ENCODE measurements around the gene NUDT1. TPM values are rescaled to one million over a fixed set of nuclear protein-coding genes. Genes with fewer than 3 reads are reported as not detected.
A peak's percentile ranks its signal among the peaks of the same experiment; 100 is the strongest.

Gene NUDT1
- total and polyA plus RNA-seq, 12 donors = 2.5 to 17.3 (median 8.7) TPM

GRCh38 chr7:2247141-2247995 is 5.3 kb downstream of the NUDT1 start:
- no peak for DNase-seq
- 68 to 82% (median 75%) methylated on average over 26 to 36 of the region's 36 CpGs for WGBS, 4 donors
- no peak overlapping the region for H3K27ac ChIP-seq
- H3K27me3 ChIP-seq = no peaks in the 10 kb centered on the region
- no peak for TF ChIP-seq POLR2A (IDR thresholded peaks at IDR 0.05)
- TF ChIP-seq CTCF (IDR thresholded peaks at IDR 0.05) = peak; percentile 22 to 54 (median 38)
- no peak overlapping the region for H3K4me3 ChIP-seq
- intact Hi-C loops (cut with DNase I) = loop anchor here (10.0 kb wide), 2 partner anchors 97 to 107 kb away; partner anchors contain the start of gene EIF3B (in 1 of the 2)
- peaks cover 3 to 14% of the 10 kb centered on the region in 2 donors for H3K4me1 ChIP-seq (replicated peaks in 1 of 2)
- H3K36me3 ChIP-seq (replicated peaks in 1 of 2) = no peaks in the 10 kb centered on the region
- H3K9me3 ChIP-seq (replicated peaks in 1 of 3) = no peaks in the 10 kb centered on the region

GRCh38 chr7:2248984-2249694 is 7.1 kb downstream of the NUDT1 start:
- Histone ChIP-seq H3K27me3 (no peaks in the 10 kb centered on the region), H3K9me3 (replicated peaks in 1 of 3) (no peaks in the 10 kb centered on the region), H3K4me1 (replicated peaks in 1 of 2) (peaks cover 0 to 10% of the 10 kb centered on the region in 2 donors), H3K27ac (peak overlapping the region in 2 of 5 donors; percentile 45 to 47), H3K4me3 (no peak overlapping the region), H3K36me3 (replicated peaks in 1 of 2) (no peaks in the 10 kb centered on the region)
- intact Hi-C loops (cut with DNase I) = loop anchor here (10.0 kb wide), 2 partner anchors 96 to 106 kb away; partner anchors contain the start of gene EIF3B (in 1 of the 2)
- WGBS, 4 donors = 50 to 55% (median 52%) methylated on average over 14 to 24 of the region's 24 CpGs
- DNase-seq = peak; percentile 34 to 72 (median 49)
- TF ChIP-seq POLR2A (IDR thresholded peaks at IDR 0.05) (no peak), CTCF (IDR thresholded peaks at IDR 0.05) (peak in 1 of 6 experiments; percentile 9)

- no peak for DNase-seq
- peak overlapping the region in 2 of 5 donors; percentile 45 to 47 for H3K27ac ChIP-seq
- WGBS, 4 donors = 75 to 84% (median 80%) methylated on average over 13 to 27 of the region's 27 CpGs
Measured at GRCh38 chr7:2249744-2250323, 7.8 kb downstream of the NUDT1 start.

More at GRCh38 chr7:2249744-2250323, 7.8 kb downstream of the NUDT1 start:
- TF ChIP-seq POLR2A (IDR thresholded peaks at IDR 0.05) = no peak
- no peak for TF ChIP-seq CTCF (IDR thresholded peaks at IDR 0.05)
- H3K27me3 ChIP-seq = no peaks in the 10 kb centered on the region
- intact Hi-C loops (cut with DNase I) = loop anchor here (10.0 kb wide), 3 partner anchors 55 to 105 kb away; partner anchors contain the start of gene EIF3B (in 1 of the 2)
- H3K4me3 ChIP-seq = no peak overlapping the region
- peaks cover 0 to 10% of the 10 kb centered on the region in 2 donors for H3K4me1 ChIP-seq (replicated peaks in 1 of 2)
- H3K9me3 ChIP-seq (replicated peaks in 1 of 3) = no peaks in the 10 kb centered on the region
- no peaks in the 10 kb centered on the region for H3K36me3 ChIP-seq (replicated peaks in 1 of 2)
